Forelimb muscle (tissue), 1 donor: ENCODE results near the gene ZNF800. TPM values are rescaled to one million over a fixed set of nuclear protein-coding genes. Genes with fewer than 3 reads are reported as not detected.
"Not testable (repeated sequence)": the region's sequence is repeated elsewhere in the genome, so short reads cannot be mapped to it uniquely, and the experiment has no call there.

ENCODE experiments used
- DNase-seq: peaks from one replicate; pipeline ENCODE4 v3.0.0-alpha.2; 2013; ENCODE audit warnings: low read depth
- polyA plus RNA-seq: library from polyadenylated mRNA; unstranded; fragments of 120-200 nt; gene quantifications from one replicate; pipeline ENCODE4 v1.2.1, GENCODE V29; 2013; ENCODE audit not compliant: insufficient read length

ZNF800 gene
- polyA plus RNA-seq = 16.5 TPM

- peak; percentile 76 for DNase-seq
Measured at GRCh38 chr7:127392566-127393367, at the start of gene ZNF800. TSS of gene ZNF800 (minus strand) at chr7:127392708. CDS start at chr7:127391557, 1,151 bp downstream.

GRCh38 chr7:127440206-127440605 lies 47.7 kb upstream of the ZNF800 start:
- DNase-seq = no peak

- no peak for DNase-seq
Measured at GRCh38 chr7:127438836-127439235, 46.3 kb upstream of the ZNF800 start.

GRCh38 chr7:127437837-127438236 lies 45.3 kb upstream of the ZNF800 start:
- no peak for DNase-seq

- no peak for DNase-seq
Measured at GRCh38 chr7:127437241-127437640, 44.7 kb upstream of the ZNF800 start.

- not testable (repeated sequence) for DNase-seq
Measured at GRCh38 chr7:127429281-127429680, 36.8 kb upstream of the ZNF800 start.

GRCh38 chr7:127419196-127419595 lies 26.7 kb upstream of the ZNF800 start:
- DNase-seq = no peak

GRCh38 chr7:127418459-127418858 lies 26.0 kb upstream of the ZNF800 start:
- no peak for DNase-seq

- DNase-seq = no peak
Measured at GRCh38 chr7:127417346-127417745, 24.8 kb upstream of the ZNF800 start.

GRCh38 chr7:127415060-127415742 lies 22.7 kb upstream of the ZNF800 start:
- DNase-seq = no peak

GRCh38 chr7:127413962-127414361 lies 21.5 kb upstream of the ZNF800 start:
- no peak for DNase-seq

- no peak for DNase-seq
Measured at GRCh38 chr7:127413326-127413725, 20.8 kb upstream of the ZNF800 start.

GRCh38 chr7:127411176-127411575 lies 18.7 kb upstream of the ZNF800 start:
- no peak for DNase-seq

- DNase-seq = no peak
Measured at GRCh38 chr7:127409629-127410028, 17.1 kb upstream of the ZNF800 start.

GRCh38 chr7:127404286-127405072 lies 12.0 kb upstream of the ZNF800 start:
- no peak for DNase-seq

GRCh38 chr7:127396184-127396583 lies 3.7 kb upstream of the ZNF800 start:
- no peak for DNase-seq

- not testable (repeated sequence) for DNase-seq
Measured at GRCh38 chr7:127395104-127395503, 2.6 kb upstream of the ZNF800 start.

GRCh38 chr7:127393368-127394058 lies 1.0 kb upstream of the ZNF800 start:
- DNase-seq = no peak

GRCh38 chr7:127392182-127392565 lies 334 bp downstream of the ZNF800 start:
- no peak for DNase-seq

GRCh38 chr7:127391591-127392181 lies 822 bp downstream of the ZNF800 start:
- no peak for DNase-seq
